NCI-H524 treated with DMSO at 0.1 percent for 48 hours (cell line): ENCODE results near the gene MRPS31.
"Not testable (repeated sequence)": the region's sequence is repeated elsewhere in the genome, so short reads cannot be mapped to it uniquely, and the experiment has no call there.

Experiments used
- DNase-seq: peaks from one replicate; lab custom pipeline; 2025; lab: John Stamatoyannopoulos, UW

Gene MRPS31

DNA sequence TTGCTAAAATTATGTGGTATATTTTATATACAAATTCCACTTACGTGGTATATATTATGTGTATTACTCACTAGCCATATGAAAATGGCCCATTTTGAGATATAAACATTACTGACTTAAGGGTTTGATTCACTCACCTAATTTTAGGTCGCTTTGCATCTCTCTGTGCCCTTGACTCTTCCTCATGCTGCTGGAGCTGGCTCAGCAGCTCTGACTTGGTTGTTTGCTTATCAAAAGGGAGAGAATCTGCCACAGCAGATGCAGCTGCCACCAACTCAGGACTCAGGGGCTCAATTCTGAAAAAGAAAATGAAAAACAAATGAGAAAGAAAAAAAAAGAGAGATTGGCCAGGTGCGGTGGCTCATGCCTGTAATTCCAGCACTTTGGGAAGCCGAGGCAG is 12.2 kb downstream of the MRPS31 start:
- no peak for DNase-seq

DNA sequence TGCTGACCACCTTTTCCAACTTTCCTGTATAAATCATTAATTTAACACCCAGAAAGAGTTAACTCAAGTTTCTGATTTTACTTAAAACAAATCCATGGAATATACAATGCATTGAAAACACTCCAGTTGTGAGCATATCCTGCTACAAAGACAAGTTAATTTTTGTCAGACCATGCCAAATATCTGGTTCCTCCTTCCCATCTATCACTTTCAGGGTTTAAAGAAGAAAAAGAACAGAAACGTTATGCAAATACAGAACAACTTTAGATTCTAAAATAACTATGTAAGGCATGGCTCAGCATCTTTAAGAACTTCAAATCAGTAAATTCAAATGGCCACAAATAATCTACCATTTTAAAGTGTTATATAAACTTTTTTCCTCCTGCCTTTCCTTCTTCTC is 14.9 kb downstream of the MRPS31 start:
- DNase-seq, result no peak

GRCh38 chr13:40755082-40755700 is 15.8 kb downstream of the MRPS31 start:
- DNase-seq, result no peak

DNA sequence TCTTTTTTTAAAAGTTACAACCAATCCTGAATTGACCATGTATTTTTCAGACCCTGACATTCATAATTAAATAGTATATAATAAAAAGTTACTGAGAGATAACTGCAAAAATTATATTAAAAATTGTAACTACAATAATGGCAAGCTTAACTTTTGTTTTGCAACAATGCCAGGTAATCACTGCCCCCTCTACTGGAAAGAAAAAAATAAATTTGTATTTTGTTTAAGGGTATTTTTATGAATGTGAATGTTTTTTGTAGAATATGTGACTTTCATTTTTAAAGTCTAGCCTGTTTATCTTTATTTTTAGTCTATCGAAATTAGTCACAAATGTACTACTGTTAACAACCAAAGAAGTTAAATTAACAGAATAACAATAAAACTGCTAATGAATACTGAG is 21.7 kb downstream of the MRPS31 start:
- DNase-seq, result no peak

- not testable (repeated sequence) for DNase-seq
Observed at GRCh38 chr13:40735232-40735548, 35.8 kb downstream of the MRPS31 start.

DNA sequence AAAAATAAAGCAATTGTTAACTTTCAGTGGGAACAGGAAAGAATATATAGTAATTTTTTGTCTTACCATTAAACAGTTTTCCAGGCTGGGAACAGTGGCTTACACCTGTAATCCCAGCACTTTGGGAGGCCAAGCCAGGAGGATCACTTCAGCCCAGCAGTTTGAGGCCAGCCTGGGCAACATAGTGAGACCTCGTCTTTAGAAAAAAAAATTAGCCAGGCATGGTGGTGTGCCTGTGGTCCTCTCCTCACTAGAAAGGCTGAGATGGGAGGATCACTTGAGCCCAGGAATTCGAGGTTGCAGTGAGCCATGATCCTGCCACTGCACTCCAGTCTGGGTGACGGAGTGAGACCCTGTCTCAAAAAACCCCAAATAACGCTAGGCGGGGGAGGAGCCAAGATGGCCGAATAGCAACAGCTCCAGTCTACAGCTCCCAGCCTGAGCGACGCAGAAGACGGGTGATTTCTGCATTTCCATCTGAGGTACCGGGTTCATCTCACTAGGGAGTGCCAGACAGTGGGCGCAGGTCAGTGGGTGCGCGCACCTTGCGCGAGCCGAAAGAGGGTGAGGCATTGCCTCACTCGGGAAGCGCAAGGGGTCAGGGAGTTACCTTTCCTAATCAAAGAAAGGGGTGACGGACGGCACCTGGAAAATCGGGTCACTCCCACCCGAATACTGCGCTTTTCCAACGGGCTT is 36.3 kb downstream of the MRPS31 start:
- not testable (repeated sequence) for DNase-seq

GRCh38 chr13:40732658-40733057 is 38.3 kb downstream of the MRPS31 start:
- DNase-seq, result no peak

- no peak for DNase-seq
Observed at GRCh38 chr13:40728595-40728994, 42.4 kb downstream of the MRPS31 start.

- not testable (repeated sequence) for DNase-seq
Observed at GRCh38 chr13:40714433-40714832, 56.6 kb downstream of the MRPS31 start.

GRCh38 chr13:40706439-40706838 is 64.6 kb downstream of the MRPS31 start:
- no peak for DNase-seq

- DNase-seq, result no peak
Observed at GRCh38 chr13:40697711-40698110, 73.3 kb downstream of the MRPS31 start.

DNA sequence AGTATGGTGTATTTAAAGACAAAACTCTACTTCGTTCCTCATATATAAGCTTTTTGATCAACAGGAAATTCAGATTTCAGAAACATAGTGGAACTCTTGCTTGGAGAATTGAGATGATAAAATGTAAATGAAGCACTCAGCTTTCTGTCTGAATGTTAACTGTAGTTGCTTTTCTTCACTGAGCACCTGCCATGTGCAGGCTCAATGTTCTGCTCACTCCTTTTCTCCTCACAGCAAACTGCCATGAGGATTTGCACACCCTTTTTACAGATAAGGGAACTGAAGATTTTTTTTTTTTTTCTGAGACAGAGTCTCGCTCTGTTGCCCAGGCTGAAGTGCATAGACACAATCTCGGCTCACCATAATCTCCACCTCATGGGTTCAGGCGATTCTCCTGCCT is 76.6 kb downstream of the MRPS31 start:
- no peak for DNase-seq

- DNase-seq, result no peak
Observed at GRCh38 chr13:40692946-40693345, 78.0 kb downstream of the MRPS31 start.

DNA sequence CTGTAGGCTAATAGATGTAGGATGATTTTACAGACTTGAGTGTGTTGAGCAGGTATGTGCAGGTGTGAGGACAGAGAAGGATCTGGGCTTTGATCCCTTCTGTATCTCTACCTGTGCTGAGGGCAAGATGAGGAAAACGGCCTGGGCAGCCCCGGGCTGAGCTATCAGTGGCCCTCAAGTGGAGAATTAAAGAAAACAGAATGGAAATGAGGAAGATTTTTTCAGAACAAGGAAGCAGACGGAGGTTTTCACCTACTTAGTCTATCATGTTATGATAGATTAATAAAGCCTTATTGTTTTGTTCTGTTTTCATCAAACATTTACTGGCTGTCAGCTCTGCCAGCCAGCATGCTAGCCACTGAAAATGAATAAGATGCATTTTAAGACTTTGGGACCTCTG is 82.2 kb downstream of the MRPS31 start:
- no peak for DNase-seq

GRCh38 chr13:40682449-40683240 is 88.3 kb downstream of the MRPS31 start:
- DNase-seq, result no peak

DNA sequence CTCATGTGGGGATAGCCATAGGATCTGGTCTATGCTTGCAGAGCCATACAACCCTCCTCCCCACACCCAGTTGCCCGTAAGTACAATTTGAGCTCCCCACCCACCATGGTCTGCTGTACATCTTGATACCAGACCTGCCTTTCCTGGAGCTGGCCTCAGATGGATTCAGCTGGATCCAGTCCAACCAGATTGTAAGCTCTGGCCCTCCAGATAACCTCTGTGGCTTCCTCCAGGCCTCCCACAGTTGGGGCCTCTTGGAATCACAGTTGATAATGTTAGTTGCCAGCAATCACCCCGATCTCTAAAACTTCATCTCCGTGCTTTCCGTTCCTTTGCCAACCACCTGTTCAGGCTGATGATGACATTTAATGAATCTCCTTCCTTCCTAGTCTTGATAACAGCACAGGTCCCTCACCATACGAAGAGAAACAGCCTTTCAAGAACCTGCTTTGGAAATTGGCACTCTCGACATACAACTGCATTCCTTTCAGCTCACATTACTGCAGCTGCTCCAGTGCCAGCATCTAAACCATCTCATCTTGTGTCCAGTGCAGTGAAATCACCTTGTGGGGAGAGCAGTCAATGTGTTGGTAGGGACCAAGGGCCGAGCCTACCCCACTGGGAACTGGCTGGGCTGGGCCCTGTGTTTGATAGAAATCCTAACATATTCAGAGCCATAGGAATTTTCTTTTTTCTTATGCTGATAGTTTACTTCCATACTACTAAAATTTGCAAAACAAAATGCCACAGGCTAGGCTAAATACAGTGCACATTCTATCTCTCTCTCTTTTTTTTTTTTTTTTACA is 89.4 kb downstream of the MRPS31 start:
- DNase-seq, result no peak

- DNase-seq, result no peak
Observed at GRCh38 chr13:40680659-40681323, 90.2 kb downstream of the MRPS31 start.

- no peak for DNase-seq
Observed at GRCh38 chr13:40679480-40679985, 91.5 kb downstream of the MRPS31 start.
